Mammary epithelial cell (primary cell): ENCODE results near the gene RTL5.

Source experiments
- CTCF ChIP-seq, 2 donors: IDR thresholded peaks in 1 of 2; conservative IDR thresholded peaks in 1 of 2; 2 replicates each; pipeline ENCODE4 v1.5.1; 2011 to 2012; ENCODE audit warnings: inconsistent platforms in 2 of 2, low read length in 2 of 2, mild to moderate bottlenecking in 2 of 2, control low read depth in 1 of 2, low read depth in 1 of 2; ENCODE audit not compliant: insufficient read depth in 1 of 2; ENCODE audit errors: extremely low read depth in 1 of 2
- EZH2 ChIP-seq: IDR thresholded peaks from 2 replicates; pipeline ENCODE4 v1.6.1; 2012; ENCODE audit warnings: low read length, inconsistent platforms, borderline replicate concordance

GRCh38 chrX:72143609-72143907, 11.8 kb upstream of the RTL5 start:
- no peak for TF ChIP-seq CTCF (conservative IDR thresholded peaks at IDR 0.05 in 1 of 2, IDR thresholded peaks at IDR 0.05 in 1 of 2; ENCODE audit: extremely low read depth in 1 of 2, insufficient read depth in 1 of 2, low read depth in 1 of 2, low read length in 2 of 2)
- no peak for TF ChIP-seq EZH2
